K562 (cell line): ENCODE measurements around the gene SERBP1. TPM values are rescaled to one million over a fixed set of nuclear protein-coding genes. Genes with fewer than 3 reads are reported as not detected.

Source experiments
- ATAC-seq: fragments of 200-7000 bp; cut with Tn5 transposase; 3 replicates; pipeline ENCODE4 v1.9.1; 2020; ENCODE audit warnings: moderate library complexity
- BruUV-seq: library from RNA; stranded (reverse); fragments of 400-500 nt; replicated peaks from 2 replicates; lab custom pipeline; 2021; lab: Mats Ljungman, UMichigan
- CTCF ChIA-PET: fragments of 300-600 bp; formaldehyde crosslinking; extraction: SDS; loops from one replicate; lab custom pipeline; 2021; ENCODE audit warnings: low intra/inter-chr PET ratio; lab: Yijun Ruan, JAX
- POLR2A ChIA-PET: fragments of 300-600, 350-650 bp; sonication (Branson Sonifier 250); formaldehyde crosslinking; extraction: SDS; loops from one replicate; lab custom pipeline; 2021; ENCODE audit warnings: antibody characterized with exemption, inconsistent platforms; lab: Yijun Ruan, JAX
- DNase-seq, 4 experiments: peaks; one replicate each; pipeline versions ENCODE4 v3.0.0 to v3.0.0-alpha.2; 2011 to 2018; ENCODE audit warnings: low spot score in 3 of 4, mixed read lengths in 3 of 4; ENCODE audit errors: extremely low read depth in 1 of 4
- FAIRE-seq: peaks from 2 replicates; lab custom pipeline; 2011; peaks lifted over from hg19 to GRCh38; lab: Jason Lieb, UNC
- H2AFZ ChIP-seq: 2 replicates; pipeline ENCODE4 v1.6.0; 2011; ENCODE audit warnings: low read depth, low read length, control low read depth, inconsistent platforms
- H3K27ac ChIP-seq: fragments of 200-600 bp; 3 replicates; pipeline ENCODE4 v1.8.0; 2011; ENCODE audit warnings: low read depth, mild to moderate bottlenecking, control low read depth, inconsistent platforms, low read length, moderate library complexity, mixed read lengths; ENCODE audit errors: extremely low read depth
- H3K27me3 ChIP-seq, 2 experiments: fragments of 300-600 bp in 1 of 2; 2 replicates in 1 of 2; 3 replicates in 1 of 2; pipeline versions ENCODE4 v1.6.0 to v1.8.0; 2011; ENCODE audit warnings: inconsistent platforms in 2 of 2, low read length in 2 of 2, mild to moderate bottlenecking in 1 of 2, mixed read lengths in 1 of 2, moderate library complexity in 1 of 2; ENCODE audit not compliant: control insufficient read depth in 2 of 2, insufficient read depth in 2 of 2
- H3K36me3 ChIP-seq: fragments of 300-600 bp; 3 replicates; pipeline ENCODE4 v1.8.0; 2011; ENCODE audit warnings: mild to moderate bottlenecking, low read length, inconsistent platforms; ENCODE audit not compliant: control insufficient read depth, insufficient read depth
- H3K4me1 ChIP-seq, 2 experiments: fragments of 200-600 bp in 1 of 2; replicated peaks in 1 of 2; 2 replicates in 1 of 2; 3 replicates in 1 of 2; pipeline versions ENCODE4 v1.5.1 to v1.8.0; 2011; ENCODE audit warnings: inconsistent platforms in 2 of 2, low read length in 2 of 2, mild to moderate bottlenecking in 1 of 2, mixed read lengths in 1 of 2, moderate library complexity in 1 of 2; ENCODE audit not compliant: control insufficient read depth in 2 of 2, insufficient read depth in 2 of 2
- H3K4me2 ChIP-seq: 2 replicates; pipeline ENCODE4 v1.6.1; 2011; ENCODE audit warnings: low read length, control low read depth, inconsistent platforms, mixed read lengths; ENCODE audit not compliant: insufficient read depth
- H3K4me3 ChIP-seq: fragments of 200-600 bp; sonication (generic), shearing (Covaris generic); 2 replicates; pipeline ENCODE4 v1.5.1; 2016; ENCODE audit warnings: control low read depth, inconsistent platforms
- H3K79me2 ChIP-seq: fragments of 200-600 bp; 3 replicates; pipeline ENCODE4 v1.8.0; 2011; ENCODE audit warnings: low read length, inconsistent platforms; ENCODE audit not compliant: control insufficient read depth, insufficient read depth
- H3K9ac ChIP-seq, 2 experiments: 2 replicates each; pipeline versions ENCODE4 v1.6.0 to v1.6.1; 2011; ENCODE audit warnings: low read depth in 2 of 2, low read length in 2 of 2, control low read depth in 1 of 2, inconsistent platforms in 1 of 2, mild to moderate bottlenecking in 1 of 2, mixed read lengths in 1 of 2; ENCODE audit not compliant: insufficient read depth in 1 of 2
- H3K9me1 ChIP-seq: one replicate; pipeline ENCODE4 v1.6.0; 2011; ENCODE audit warnings: inconsistent platforms, mild to moderate bottlenecking, low read length, moderate library complexity; ENCODE audit not compliant: control insufficient read depth, insufficient read depth
- H3K9me3 ChIP-seq: replicated peaks from 2 replicates; pipeline ENCODE4 v1.5.1; 2011; ENCODE audit warnings: low read depth, low read length, inconsistent platforms; ENCODE audit not compliant: control insufficient read depth, insufficient read depth
- H4K20me1 ChIP-seq: replicated peaks from 2 replicates; pipeline ENCODE4 v1.6.1; 2011; ENCODE audit warnings: low read length, inconsistent platforms, mixed read lengths; ENCODE audit not compliant: control insufficient read depth, insufficient read depth
- ADNP ChIP-seq: fragments of 200-800 bp; sonication (Bioruptor generic); IDR thresholded peaks from 2 replicates; pipeline ENCODE4 v1.6.1; 2016; ENCODE audit warnings: missing genetic modification characterization, missing compliant biosample characterization
- CBFB ChIP-seq: sonication (generic); formaldehyde crosslinking; IDR thresholded peaks from 2 replicates; pipeline ENCODE4 v1.4.0; 2020; ENCODE audit warnings: mild to moderate bottlenecking, missing genetic modification reagents
- CEBPB ChIP-seq: fragments of 450-650 bp; IDR thresholded peaks from 2 replicates; pipeline ENCODE4 v1.6.1; 2016; ENCODE audit warnings: missing genetic modification characterization, missing compliant biosample characterization
- ETV1 ChIP-seq: fragments of 450-650 bp; conservative IDR thresholded peaks from 2 replicates; pipeline ENCODE4 v1.6.1; 2016; ENCODE audit warnings: missing genetic modification characterization, control low read depth, low read depth, missing compliant biosample characterization
- HDAC1 ChIP-seq, 2 experiments: fragments of 450-650 bp; IDR thresholded peaks; 2 replicates each; pipeline ENCODE4 v1.6.1; 2016 to 2017; ENCODE audit warnings: inconsistent platforms in 1 of 2, mild to moderate bottlenecking in 1 of 2, moderate library complexity in 1 of 2
- JUN ChIP-seq, 2 experiments: sonication (generic) in 1 of 2; formaldehyde crosslinking in 1 of 2; IDR thresholded peaks; 2 replicates each; pipeline versions ENCODE4 v1.6.1 to v1.8.0; 2012 to 2022; ENCODE audit warnings: borderline replicate concordance in 2 of 2, mild to moderate bottlenecking in 2 of 2, improper control_type of control experiment in 1 of 2, low read depth in 1 of 2, low read length in 1 of 2, missing genetic modification reagents in 1 of 2
- MCM2 ChIP-seq: fragments of 450-650 bp; IDR thresholded peaks from 2 replicates; pipeline ENCODE4 v1.6.1; 2017; ENCODE audit warnings: low read depth, mild to moderate bottlenecking
- MEF2A ChIP-seq: IDR thresholded peaks from 2 replicates; pipeline ENCODE4 v1.6.1; 2011; ENCODE audit warnings: low read depth, mild to moderate bottlenecking, low read length, moderate library complexity; ENCODE audit not compliant: control insufficient read depth
- MEF2D ChIP-seq: conservative IDR thresholded peaks from 2 replicates; pipeline ENCODE4 v1.6.1; 2016; ENCODE audit warnings: low read depth, missing genetic modification characterization, missing compliant biosample characterization
- MTA3 ChIP-seq: fragments of 450-650 bp; formaldehyde crosslinking; IDR thresholded peaks from 2 replicates; pipeline ENCODE4 v1.6.1; 2017; ENCODE audit warnings: mild to moderate bottlenecking, borderline replicate concordance
- SPI1 ChIP-seq: IDR thresholded peaks from 2 replicates; pipeline ENCODE4 v1.6.1; 2011; ENCODE audit warnings: low read depth, low read length, control low read depth, borderline replicate concordance
- STAT5A ChIP-seq: IDR thresholded peaks from 2 replicates; pipeline ENCODE4 v1.6.1; 2012; ENCODE audit warnings: low read length, inconsistent platforms, borderline replicate concordance
- WGBS: fragments of 100-300 bp; shearing (Covaris generic); methylation state at CpG from one replicate; pipeline ENCODE4 v1.1.6; 2016; ENCODE audit warnings: low coverage, mixed read lengths; ENCODE audit not compliant: insufficient coverage; ENCODE audit errors: missing lambda C conversion rate; 5-methylcytosine and 5-hydroxymethylcytosine counted together
- in situ Hi-C: fragments of 300-500 bp; cut with MboI; formaldehyde crosslinking; loops from 4 replicates; pipeline ENCODE4 v1.15.0; 2018; ENCODE audit warnings: inconsistent platforms, mixed read lengths
- intact Hi-C: fragments of 100-400 bp; cut with micrococcal nuclease; formaldehyde crosslinking; loops from 2 replicates; pipeline ENCODE4 v1.14.2; 2022
- polyA plus RNA-seq, 8 experiments: library from polyadenylated mRNA; depleted of rRNA in 4 of 8; stranded (reverse) in 5 of 8; unstranded in 3 of 8; fragments of >200 nt; fragmentation: Nextera tagmentation in 2 of 8; fragmentation: Illumina TruSeq in 1 of 8; extraction: Ambion mirVana in 2 of 8; extraction: Trizol in 1 of 8; gene quantifications; 2 replicates each; pipeline versions ENCODE4 v1.2.1 to v1.2.3, GENCODE V29; 2011 to 2014; ENCODE audit warnings: inconsistent platforms in 1 of 8, missing spikeins in 1 of 8
- total RNA-seq, 7 experiments: library from RNA; depleted of rRNA in 6 of 7; stranded (reverse); fragments of >200 nt in 6 of 7; fragmentation: Illumina TruSeq in 2 of 7; extraction: Trizol in 2 of 7; gene quantifications; 2 replicates each; pipeline versions ENCODE4 v1.2.1 to v1.2.3, GENCODE V29; 2011 to 2021; ENCODE audit warnings: low replicate concordance in 1 of 7
- TF ChIP-seq, protein P1 (sequence below): fragments of 450-650 bp; IDR thresholded peaks from 2 replicates; pipeline ENCODE4 v1.6.1; 2016; ENCODE audit warnings: mild to moderate bottlenecking

The SERBP1 gene
- total and polyA plus RNA-seq, 9 of the 15 experiments (the other 6 are each of a cell fraction or from before 2014, with no cell fraction given): 79.9 to 761 (median 464) TPM

DNA sequence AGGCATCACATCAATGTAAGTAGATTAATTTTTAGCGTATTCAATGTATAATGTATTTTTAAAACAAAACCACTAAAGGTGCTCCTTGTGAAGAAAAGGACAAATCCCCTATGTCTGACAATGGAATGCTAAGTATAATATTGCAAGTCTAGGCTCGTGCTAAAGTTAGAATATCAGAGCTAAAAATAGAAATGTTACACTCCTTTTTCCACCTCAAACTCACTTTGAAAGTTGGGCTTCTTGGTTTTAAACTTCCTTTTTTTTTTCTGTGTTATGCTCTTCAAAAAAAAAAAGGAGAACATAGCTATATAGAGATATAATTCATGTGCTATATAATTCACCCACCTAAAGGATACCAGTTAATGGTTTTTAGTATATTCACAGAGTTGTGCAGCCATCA lies 3.6 kb upstream of the SERBP1 start:
- Histone ChIP-seq H3K4me3 (no peak overlapping the region), H3K4me1 (peaks cover 19 to 23% of the 10 kb centered on the region in 2 experiments), H3K27me3 (no peaks in the 10 kb centered on the region), H4K20me1 (peaks cover 9% of the 10 kb centered on the region), H3K9ac (peak overlapping the region in 1 of 2 experiments; percentile 46; a peak in 1 of 4 replicates), H3K9me1 (no peaks in the 10 kb centered on the region), H3K27ac (peak overlapping the region; percentile 13; the same call in 1 of the 3 replicates), H3K79me2 (peaks cover 37% of the 10 kb centered on the region), H2AFZ (peak overlapping the region; percentile 94), H3K4me2 (no peak overlapping the region; the same call in 1 of the 2 replicates), H3K9me3 (no peaks in the 10 kb centered on the region), H3K36me3 (peaks cover 10% of the 10 kb centered on the region; the same call in 2 of the 3 replicates)
- no peak for ATAC-seq
- in situ Hi-C loops (no loop called here), intact Hi-C loops (loop anchor here (5.0 to 10.0 kb wide), 2 partner anchors 251 to 507 kb away; partner anchors contain the start of gene GADD45A)
- 45% methylated on average over 2 of the region's 2 CpGs for WGBS
- no peak for FAIRE-seq
- ChIA-PET CTCF (no interaction called here), POLR2A (no interaction called here)
- BruUV-seq: no TSS peak
- TF ChIP-seq CEBPB (tag) (no peak), MEF2D (peak; percentile 70; the same call in 1 of the 2 replicates), MEF2A (peak; percentile 76; the same call in 1 of the 2 replicates)
- DNase-seq: no peak

DNA sequence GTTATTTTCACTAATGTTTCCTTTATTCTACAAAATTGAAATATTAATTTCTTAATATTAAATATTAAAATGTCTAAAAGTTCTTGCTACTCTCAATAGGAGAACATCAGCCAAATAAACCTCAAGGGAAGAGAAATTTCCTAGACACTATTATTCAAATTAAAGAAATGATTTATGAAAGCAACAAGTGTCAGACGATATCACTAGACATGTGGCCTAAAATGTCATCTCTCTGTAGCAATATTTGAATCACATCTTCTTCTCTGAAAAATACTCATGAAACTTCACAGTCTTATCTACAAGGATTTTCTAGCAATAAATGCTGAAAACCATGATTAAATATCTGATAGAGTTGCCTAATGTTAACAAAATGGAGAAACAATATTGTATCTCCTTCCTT lies 2.5 kb upstream of the SERBP1 start:
- Histone ChIP-seq H3K4me1 (peaks cover 16 to 19% of the 10 kb centered on the region in 2 experiments), H4K20me1 (peaks cover 20% of the 10 kb centered on the region), H2AFZ (peak overlapping the region; percentile 94), H3K4me3 (no peak overlapping the region), H3K4me2 (no peak overlapping the region; the same call in 1 of the 2 replicates), H3K9ac (peak overlapping the region in 1 of 2 experiments; percentile 97; a peak in 2 of 4 replicates), H3K27me3 (no peaks in the 10 kb centered on the region), H3K9me1 (no peaks in the 10 kb centered on the region), H3K79me2 (peaks cover 48% of the 10 kb centered on the region), H3K36me3 (peaks cover 21% of the 10 kb centered on the region), H3K9me3 (no peaks in the 10 kb centered on the region; the same call in 1 of the 2 replicates), H3K27ac (peak overlapping the region; percentile 98; the same call in 2 of the 3 replicates)
- POLR2A ChIA-PET: interaction anchor here (0.9 to 3.9 kb wide), 6 partner anchors 9 to 224 kb away, joined by 3 to 16 read pairs (median 3); no protein-coding TSS in a partner anchor
- in situ Hi-C loops: no loop called here
- FAIRE-seq (no peak), DNase-seq (no peak), ATAC-seq (no peak)
- intact Hi-C loops: loop anchor here (5.0 to 10.0 kb wide), 2 partner anchors 252 to 505 kb away; partner anchors contain the start of gene GADD45A
- CTCF ChIA-PET: no interaction called here
- BruUV-seq: no TSS peak
- 33% methylated on average over 1 of the region's 1 CpG for WGBS
- TF ChIP-seq CBFB (CRISPR knock-in tag) (no peak), MTA3 (no peak), ADNP (tag) (0 out of 2 replicates have a peak, but pooled peaks have one; percentile 33), STAT5A (no peak), ETV1 (no peak), JUN (IDR thresholded peaks at IDR 0.05; ENCODE audit: borderline replicate concordance, low read depth, low read length) (no peak), JUN (CRISPR knock-in tag; IDR thresholded peaks at IDR 0.05; ENCODE audit: borderline replicate concordance) (no peak), HDAC1 (IDR thresholded peaks at IDR 0.05) (no peak), SPI1 (no peak), MCM2 (no peak)
- TF ChIP-seq, protein P1, sequence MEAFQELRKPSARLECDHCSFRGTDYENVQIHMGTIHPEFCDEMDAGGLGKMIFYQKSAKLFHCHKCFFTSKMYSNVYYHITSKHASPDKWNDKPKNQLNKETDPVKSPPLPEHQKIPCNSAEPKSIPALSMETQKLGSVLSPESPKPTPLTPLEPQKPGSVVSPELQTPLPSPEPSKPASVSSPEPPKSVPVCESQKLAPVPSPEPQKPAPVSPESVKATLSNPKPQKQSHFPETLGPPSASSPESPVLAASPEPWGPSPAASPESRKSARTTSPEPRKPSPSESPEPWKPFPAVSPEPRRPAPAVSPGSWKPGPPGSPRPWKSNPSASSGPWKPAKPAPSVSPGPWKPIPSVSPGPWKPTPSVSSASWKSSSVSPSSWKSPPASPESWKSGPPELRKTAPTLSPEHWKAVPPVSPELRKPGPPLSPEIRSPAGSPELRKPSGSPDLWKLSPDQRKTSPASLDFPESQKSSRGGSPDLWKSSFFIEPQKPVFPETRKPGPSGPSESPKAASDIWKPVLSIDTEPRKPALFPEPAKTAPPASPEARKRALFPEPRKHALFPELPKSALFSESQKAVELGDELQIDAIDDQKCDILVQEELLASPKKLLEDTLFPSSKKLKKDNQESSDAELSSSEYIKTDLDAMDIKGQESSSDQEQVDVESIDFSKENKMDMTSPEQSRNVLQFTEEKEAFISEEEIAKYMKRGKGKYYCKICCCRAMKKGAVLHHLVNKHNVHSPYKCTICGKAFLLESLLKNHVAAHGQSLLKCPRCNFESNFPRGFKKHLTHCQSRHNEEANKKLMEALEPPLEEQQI: no peak
